HUDEP-2 (cell line): Measurements from ENCODE around the gene NSF.
"Not testable (repeated sequence)": the region's sequence is repeated elsewhere in the genome, so short reads cannot be mapped to it uniquely, and the experiment has no call there.

Source experiments
- DNase-seq, 76 experiments: peaks; one replicate each; lab custom pipeline; 2025; ENCODE audit not compliant: unreplicated experiment in 76 of 76; lab: John Stamatoyannopoulos, UW

The NSF gene

DNA sequence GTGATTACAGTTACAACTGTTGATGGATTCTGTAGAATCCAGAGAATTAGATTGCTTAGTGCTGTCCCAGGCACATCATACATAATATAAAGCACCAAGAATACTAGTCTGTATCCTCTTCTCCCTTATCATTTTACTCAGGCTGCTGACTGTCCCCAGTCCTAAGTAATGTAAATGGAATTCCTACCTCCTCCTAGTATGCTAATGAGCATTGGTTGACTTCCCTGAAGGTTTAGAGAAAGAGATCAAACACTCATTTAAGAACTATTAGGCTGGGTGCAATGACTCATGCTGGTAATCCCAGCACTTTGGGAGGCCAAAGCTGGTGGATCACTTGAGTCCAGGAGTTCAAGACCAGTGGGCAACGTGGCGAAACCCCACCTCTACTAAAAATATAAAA lies 37.0 kb downstream of the NSF start:
- DNase-seq = not testable (repeated sequence)

DNA sequence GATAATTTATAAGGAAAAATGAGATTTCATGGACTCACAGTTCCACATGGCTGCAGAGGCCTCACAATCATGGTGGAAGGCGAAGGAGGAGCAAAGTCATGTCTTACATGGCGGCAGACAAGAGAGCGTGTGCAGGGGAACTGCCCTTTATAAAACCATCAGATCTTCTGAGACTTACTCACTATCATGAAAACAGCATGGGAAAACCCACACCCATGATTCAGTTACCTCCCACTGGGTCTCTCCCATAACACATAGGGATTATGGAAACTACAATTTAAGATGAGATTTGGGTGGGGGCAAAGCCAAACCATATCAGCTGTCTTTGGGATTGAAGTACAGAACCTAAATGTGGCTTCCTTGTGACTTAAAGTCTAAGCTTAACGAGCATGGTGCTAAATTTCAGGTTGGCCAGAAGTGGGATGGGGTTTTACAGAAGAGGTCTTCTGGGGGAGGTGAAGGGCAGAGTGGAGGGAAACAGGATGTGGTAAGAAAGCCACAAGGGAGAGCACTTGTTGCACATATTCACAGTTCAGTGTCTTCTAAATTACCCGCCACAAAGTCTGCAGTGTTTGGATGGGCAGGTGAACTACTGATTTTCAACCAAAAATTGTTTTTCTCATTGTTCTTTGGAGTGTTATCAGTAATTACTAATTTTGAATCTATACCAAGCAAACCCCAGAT lies 38.4 kb downstream of the NSF start:
- DNase-seq = not testable (repeated sequence)

DNA sequence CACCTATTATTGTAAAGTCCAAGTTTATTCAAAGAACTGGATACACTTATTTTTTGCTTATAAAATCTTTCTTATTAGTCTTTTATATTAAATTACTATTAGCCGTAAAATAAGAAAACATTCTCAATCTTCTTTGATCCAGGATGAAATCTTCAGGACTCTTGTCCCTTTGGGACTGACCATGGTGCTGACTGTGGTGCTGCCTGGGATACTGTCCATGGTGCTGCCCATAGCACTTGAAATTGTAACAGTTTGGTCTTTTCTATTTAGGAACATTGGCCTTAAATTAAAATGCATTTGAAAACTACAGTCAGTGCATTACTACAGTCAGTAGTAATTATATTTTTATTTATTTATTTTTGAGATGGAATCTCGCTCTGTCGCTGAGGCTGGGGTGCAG lies 41.7 kb downstream of the NSF start:
- not testable (repeated sequence) for DNase-seq

DNA sequence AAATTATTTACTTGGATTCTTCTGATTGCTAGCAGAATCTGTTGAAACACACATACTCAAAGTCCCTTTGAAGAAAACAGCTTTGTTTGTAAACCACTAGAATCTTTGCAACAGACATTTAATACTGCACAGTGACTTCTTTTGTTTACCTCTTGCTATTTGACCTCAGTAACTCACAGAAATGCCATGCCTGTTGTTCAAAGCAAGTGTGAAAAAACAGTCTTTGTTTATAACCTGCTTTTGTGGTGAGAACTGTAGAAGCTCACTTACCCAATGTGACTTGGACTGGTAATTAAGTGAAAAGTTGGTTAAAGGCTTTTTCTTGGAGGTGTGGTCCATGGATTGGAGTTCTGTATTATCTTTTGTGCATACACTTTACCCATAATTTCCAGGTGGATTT lies 44.4 kb downstream of the NSF start:
- DNase-seq = not testable (repeated sequence)

DNA sequence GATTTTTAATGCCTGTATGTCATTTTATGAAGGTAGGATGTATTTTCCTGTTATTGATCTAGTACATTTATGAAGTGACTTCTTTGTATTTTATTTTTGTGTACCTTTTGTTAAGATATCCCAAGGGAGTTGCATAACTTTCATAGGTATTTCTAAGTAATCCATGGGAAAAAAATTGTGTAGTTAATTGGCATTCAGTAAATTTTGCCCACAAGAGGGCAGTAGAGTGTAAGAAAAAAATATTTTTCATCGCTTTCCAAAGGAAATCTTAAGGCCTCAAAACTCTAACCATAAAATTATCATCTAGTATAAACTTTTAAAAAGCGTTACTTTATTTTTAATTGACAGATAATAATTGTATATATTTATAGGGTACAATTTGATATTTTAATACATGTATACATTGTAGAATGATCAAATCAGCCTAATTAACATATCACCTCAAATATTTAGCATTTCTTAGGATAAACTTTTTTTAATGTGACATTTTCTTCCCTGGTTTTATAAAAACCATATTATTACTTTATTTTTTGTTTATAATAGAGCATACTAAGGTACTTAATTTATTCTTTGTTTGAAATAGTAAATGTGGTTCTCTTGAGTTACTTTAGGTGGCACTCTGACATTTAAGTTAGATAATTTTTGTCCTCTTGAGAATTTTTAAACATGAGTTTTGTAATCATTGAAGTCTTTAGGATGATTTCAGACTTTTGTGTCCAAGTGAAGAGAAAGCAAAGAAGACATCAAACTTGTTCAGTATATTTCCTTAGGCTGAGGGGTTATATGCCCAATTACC lies 51.6 kb downstream of the NSF start:
- DNase-seq = not testable (repeated sequence)

DNA sequence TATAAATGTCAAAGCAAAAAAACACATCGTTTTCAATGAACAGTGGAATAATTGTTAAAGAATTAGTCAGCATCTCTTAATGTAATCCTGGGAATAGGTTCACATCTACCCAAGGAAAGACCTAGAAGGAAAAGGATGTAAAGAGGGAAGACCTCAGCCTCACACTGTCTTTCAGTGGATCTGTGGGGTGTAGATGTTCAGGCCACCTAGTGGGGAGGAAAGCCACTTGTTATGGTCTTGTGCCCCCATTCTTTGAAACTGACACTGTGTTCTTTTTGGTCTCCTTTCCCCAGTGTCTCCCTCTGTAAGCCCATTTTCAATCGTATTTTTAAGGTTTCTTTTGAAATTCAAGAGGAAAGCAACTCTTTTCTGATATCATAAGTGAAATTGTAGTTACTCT lies 56.8 kb downstream of the NSF start:
- DNase-seq = not testable (repeated sequence)

DNA sequence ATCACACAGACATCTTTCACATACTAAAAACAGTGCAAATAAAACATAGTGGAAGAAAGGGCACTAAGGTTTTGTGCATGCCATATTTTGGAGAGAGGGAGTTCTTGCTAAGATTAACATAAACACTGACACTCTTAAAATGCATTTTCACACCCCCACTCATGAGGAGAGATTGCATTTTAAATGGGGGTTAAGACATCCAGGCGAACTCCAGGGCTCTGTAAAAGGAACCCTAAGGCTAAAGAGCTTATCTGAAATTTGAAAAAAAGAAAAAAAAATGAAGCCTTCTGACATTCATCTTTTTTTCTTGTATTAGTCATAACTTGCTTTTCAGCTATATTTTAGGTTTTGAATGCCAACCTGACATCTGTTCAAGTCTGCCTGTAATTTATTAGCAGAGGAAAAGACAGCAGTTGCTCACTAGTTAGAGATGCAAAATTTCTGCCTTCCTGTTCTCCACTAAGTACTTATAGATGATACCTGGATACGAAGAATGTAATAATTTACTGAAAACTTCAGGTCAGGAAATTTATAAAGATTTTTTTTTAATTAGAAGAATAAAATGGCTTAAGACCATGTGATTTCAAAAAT lies 57.3 kb downstream of the NSF start:
- not testable (repeated sequence) for DNase-seq

DNA sequence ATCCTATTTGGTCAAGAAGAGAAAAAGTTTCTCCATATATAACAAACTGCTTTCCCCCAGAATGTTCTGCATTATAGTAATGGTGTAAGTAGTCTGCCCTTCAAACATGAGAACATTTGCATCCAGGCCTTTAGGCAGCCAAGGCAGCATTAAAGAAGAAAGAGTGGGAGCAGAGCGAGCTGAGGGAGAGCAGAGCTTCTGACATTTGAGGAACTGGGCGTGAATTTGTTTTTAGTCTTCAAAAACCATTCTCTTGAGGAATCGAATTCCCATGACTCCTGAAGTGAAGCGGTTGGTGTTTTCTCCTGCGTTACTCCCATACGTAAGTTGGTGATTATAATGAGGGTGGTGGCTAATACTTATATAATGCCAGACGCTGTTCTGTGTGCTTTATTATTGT lies 58.8 kb downstream of the NSF start:
- not testable (repeated sequence) for DNase-seq

DNA sequence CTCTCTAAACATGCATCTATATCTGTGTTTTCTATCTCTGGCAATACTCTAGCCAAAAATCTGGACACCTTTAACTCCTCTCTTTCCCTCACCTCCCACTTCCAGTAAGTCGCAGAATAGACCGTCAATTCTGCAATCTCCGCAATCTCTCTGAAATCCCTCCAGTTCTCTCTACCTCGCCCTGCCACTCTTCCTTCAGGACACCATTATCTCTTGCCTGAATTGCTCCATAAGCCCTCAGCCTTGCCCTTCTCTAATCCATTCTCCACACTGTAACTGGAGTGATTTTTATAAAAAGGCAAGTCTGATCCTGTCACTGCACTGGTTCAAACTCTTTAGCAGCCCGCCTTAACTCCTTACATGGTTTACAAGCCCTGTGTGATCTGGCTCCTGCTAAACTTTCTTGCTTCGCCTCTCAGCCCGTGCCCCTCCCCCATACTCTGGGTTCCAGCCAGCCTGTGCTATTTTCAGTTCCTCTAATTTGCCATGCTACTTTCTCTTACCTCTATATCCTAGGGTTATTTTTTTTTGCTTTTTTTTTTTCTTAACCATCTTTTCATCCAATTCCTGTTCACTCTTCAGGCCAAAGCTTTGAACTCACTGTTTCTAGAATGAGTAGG lies 61.7 kb downstream of the NSF start:
- not testable (repeated sequence) for DNase-seq

DNA sequence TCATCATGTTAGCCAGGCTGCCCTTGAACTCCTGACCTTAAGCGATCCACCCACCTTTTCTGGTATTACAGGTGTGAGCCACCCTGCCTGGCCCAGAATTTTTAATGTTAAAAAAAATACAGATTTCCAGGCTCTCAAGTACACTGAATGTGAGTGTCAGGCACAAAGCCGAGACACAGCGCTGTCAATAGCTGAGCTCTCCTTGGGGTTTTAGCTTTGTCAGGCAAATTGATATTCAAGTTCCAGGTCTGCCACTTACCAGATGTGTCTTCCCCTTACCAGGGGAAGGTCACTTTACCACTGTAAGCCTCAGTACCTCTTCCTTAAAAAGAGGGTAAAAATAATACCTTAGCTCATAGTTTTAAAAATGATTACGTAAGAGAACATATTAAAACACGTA lies 67.8 kb downstream of the NSF start:
- DNase-seq = not testable (repeated sequence)

DNA sequence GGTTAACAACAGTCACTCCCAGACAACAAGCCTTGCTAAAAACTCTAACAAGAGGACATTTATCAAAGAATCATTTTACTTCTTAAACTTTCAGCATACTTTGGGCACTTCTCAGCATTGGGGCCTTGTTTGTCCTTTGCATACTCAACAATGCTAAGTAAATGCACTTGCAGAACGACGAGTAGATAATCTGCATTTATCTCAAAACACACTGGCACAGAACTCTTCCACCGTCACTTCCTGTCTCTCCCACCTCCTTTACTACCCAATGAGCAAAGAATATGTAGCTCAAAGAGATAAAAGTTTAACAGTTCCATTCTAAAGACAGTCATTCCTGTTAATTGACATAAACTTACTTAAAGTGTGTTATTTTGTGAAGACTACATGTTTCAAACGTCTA lies 69.2 kb downstream of the NSF start:
- not testable (repeated sequence) for DNase-seq

DNA sequence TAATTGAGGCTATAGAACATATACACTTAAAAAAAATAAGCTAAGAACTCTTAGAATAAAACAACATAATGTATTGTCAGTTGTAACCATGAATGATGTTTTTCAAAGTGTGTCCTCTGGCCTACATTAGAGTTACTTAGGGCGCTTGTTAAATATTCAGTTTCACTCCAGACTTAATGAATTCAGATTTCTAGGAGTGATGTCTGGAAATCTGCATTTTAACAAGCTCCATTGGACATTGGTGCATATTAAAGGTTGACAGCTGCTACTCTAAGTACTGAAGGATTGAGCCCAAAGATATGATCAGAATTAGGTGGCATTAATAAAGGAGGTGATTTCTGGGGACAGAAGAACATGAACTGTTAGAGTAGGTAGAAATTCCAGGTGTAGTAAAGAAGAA lies 72.7 kb downstream of the NSF start:
- DNase-seq = not testable (repeated sequence)

DNA sequence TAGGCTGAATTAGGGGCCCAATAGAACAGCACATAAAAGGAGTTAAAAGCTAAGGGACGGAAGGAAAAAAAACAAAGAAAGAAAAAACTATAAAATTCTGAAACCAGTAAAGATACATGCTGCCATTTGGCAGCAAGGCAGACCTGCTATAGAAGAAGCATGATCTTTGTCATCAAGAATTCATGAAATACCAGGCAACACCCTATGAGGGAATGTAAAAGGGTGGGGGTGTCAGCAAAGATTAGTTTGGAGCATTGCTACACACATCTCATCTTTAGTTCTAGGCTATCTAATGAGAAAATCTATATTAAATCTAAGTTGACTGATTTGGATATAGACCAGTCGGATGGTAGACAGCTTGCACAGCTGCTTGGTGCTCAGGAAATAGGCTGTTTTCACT lies 73.1 kb downstream of the NSF start:
- not testable (repeated sequence) for DNase-seq

DNA sequence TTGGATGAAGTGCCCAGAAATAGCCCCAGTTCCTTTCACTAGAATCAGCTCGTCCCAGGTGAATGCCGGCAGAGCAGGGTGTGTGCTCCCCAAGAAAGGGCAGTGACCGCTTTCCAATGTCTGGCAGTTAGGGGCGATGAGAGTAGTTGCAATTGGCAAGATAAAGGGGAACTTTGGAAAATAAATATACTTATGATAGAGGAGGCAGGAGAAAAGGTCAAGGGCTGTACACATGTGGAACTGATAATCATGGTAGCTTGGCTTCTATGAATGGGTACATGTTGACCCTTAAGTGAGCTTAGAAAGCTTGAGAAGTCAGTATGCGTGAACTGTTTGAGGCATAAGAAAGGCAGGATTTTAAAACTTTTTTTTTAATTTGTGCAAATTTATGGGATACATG lies 75.5 kb downstream of the NSF start:
- not testable (repeated sequence) for DNase-seq

DNA sequence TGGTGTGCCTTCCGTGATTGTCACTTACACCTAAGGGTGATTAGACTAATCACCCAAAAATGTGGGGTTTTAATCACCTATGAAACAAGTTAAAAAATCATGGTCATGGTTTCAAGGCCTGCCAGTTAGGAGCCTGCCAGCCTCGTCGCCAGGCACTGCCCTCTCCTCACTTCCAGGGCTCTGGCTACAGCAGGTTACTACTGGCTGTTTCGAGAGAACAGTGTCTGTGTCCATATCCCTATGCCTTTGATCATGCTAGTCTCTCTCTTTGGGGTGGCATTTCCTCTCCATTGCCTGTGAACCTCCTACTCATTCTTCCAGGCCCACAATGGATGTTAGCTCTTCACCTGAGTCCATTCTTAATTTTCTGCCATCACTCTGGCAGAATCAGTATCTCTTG lies 80.3 kb downstream of the NSF start:
- DNase-seq = not testable (repeated sequence)

DNA sequence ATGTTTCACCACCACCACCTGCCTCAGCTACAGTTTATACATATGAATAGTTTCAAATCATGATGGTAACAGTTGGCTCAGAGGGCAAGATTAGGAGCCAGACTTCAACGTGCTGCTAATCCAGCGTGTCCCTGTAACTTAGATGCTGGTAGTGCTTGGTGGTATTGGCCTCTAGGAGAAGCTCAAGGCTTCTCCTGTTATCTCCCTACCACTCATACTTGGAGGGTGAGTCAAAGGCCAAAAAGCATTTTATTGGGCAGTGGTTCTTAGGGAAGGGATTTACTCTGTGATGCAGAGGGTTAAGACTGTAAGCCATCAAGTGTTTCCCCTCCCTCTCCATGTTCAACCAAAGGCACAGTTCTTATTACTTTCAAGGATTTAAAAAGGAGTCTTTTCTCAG lies 82.3 kb downstream of the NSF start:
- DNase-seq = not testable (repeated sequence)

DNA sequence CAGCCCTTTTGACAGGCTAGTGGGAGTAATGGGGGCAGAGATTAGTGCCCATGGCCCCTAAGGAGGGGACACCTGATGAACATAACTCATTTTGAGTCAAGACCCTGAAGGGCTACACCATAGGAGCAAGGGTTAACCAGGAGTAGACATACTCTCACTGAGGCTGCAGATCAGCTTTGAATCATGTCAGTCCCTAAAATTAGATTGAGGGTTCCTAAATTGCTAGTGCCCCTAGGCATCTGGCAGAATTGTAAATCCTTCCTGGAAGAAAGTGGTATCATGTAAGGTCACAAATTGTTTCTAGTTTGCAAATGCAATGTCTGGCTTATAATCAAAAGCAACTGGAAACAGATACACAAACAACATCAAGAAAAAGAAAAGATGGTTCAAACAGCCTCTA lies 87.3 kb downstream of the NSF start:
- not testable (repeated sequence) for DNase-seq

DNA sequence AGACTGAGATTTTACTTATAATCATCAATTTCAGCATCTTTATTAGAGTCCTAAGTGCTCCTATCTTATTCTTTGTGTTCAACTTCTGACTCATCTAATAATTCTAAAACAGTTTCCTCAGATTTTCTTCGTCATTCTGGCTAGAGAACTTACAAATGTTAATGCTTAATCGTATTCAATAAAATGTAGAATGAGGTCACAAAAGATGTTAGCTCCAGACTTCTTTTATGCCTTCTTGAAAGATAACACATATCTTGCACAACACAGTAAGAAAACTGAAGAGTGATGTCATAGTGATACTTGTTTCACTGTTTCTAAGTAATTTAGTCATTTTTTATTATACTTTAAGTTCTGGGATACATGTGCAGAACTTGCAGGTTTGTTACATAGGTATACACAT lies 93.2 kb downstream of the NSF start:
- not testable (repeated sequence) for DNase-seq

DNA sequence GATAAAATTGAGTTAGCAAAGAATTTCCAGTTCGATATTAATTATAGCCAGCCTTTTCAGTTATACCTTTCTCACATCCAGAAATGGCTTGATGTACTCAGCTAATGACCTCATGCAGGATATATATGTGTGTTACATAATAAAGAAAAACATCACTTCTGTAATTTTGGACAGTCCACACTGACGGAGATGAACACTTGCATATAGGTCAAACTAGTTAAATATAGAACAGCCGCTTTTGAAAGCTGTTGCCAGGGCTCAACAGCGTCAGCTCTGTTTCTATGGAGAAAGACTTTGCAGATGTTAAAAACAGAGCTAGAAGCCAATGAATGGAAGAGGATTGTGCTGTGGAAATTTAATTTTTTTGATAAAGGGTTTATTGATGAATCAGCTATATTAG lies 94.8 kb downstream of the NSF start:
- DNase-seq = not testable (repeated sequence)

DNA sequence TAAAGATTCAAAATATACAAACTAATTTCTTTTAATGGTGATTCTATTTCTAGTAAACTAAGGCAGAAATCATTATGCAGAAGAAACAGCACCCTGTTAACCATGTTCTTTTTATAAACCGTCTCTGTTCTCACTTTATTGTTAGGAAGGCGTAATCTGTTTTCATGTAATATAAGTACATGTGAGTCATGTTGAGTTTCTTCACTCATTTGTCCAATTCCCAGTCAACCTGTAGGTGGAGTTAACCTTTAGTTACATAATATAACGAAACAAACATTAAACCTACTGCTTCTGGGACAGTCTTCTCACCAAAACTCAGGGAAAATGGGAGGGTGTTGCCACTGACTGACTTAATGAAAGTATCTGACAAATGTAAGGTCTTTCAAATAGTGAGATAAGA lies 101.7 kb downstream of the NSF start:
- DNase-seq = not testable (repeated sequence)

DNA sequence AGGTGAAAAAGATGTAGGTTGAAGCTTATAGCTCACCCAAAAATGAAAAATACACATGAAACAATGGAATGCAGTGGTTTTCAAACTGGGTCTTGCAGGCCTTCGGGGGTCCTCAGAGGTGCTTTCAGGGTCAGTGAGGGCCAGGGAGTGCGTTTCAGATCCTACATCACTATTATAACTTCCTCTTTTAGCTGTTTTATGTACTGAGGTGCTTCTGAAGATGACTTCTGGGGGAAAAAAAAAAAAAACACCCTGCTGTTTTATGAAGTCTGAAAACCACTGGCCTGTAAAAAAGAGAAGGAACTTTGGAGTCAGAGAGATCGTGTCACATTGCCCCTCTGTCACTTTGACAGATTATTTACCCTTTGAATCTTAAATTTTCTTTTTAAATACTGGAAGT lies 102.8 kb downstream of the NSF start:
- not testable (repeated sequence) for DNase-seq
